ENCODE results near the gene GLB1L2.

- no peak for TF ChIP-seq CTCF (IDR thresholded peaks at IDR 0.05; ENCODE audit: low read depth, low read length)
- no peak for TF ChIP-seq POLR2A (IDR thresholded peaks at IDR 0.05; ENCODE audit: extremely low read depth, insufficient read length)
Observed at GRCh38 chr11:134407321-134407828, 75.6 kb downstream of the GLB1L2 start.

Data from NB4 (cell line).